ENCODE results near the gene AP2A2.

DNA sequence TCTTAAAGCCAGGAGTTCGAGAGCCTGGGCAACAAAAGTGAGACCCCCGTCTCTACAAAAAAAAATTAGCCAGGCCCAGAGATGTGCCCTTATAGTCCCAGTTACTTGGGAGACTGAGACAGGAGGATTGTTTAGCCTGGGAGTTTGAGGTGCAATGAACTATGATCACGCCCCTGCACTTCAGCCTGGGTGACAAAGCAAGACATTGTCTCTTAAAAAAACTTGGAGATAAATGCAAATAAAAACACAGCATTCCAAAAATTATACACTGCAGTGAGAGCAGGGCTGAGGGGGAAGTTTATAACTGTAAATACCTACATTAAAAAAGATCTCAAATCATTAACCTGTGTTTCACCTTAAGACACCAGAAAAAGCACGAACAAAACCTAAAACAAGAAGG is 22.1 kb downstream of the AP2A2 start:
- TF ChIP-seq, protein P1, sequence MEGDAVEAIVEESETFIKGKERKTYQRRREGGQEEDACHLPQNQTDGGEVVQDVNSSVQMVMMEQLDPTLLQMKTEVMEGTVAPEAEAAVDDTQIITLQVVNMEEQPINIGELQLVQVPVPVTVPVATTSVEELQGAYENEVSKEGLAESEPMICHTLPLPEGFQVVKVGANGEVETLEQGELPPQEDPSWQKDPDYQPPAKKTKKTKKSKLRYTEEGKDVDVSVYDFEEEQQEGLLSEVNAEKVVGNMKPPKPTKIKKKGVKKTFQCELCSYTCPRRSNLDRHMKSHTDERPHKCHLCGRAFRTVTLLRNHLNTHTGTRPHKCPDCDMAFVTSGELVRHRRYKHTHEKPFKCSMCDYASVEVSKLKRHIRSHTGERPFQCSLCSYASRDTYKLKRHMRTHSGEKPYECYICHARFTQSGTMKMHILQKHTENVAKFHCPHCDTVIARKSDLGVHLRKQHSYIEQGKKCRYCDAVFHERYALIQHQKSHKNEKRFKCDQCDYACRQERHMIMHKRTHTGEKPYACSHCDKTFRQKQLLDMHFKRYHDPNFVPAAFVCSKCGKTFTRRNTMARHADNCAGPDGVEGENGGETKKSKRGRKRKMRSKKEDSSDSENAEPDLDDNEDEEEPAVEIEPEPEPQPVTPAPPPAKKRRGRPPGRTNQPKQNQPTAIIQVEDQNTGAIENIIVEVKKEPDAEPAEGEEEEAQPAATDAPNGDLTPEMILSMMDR (IDR thresholded peaks at IDR 0.05; ENCODE audit: insufficient read depth, low read depth, low read length) = no peak
- no peak for TF ChIP-seq EZH2 (IDR thresholded peaks at IDR 0.05; ENCODE audit: insufficient read depth, low read length)
